G401 (cell line): ENCODE results near the gene UFD1. TPM values are rescaled to one million over a fixed set of nuclear protein-coding genes. Genes with fewer than 3 reads are reported as not detected.
A peak's percentile ranks its signal among the peaks of the same experiment; 100 is the strongest.

Experiments used
- DNase-seq: peaks from one replicate; pipeline ENCODE4 v3.0.0-alpha.2; 2015; ENCODE audit warnings: low spot score
- in situ Hi-C: cut with HindIII; loops from 2 replicates; pipeline ENCODE4 v1.10.0; 2016; ENCODE audit warnings: low sequenced_read_pairs, mixed read lengths
- total RNA-seq: library from RNA; depleted of rRNA; stranded (reverse); fragments of >200 nt; shearing (Covaris generic); gene quantifications from 2 replicates; pipeline ENCODE4 v1.2.3, GENCODE V29; 2014

Gene UFD1
- total RNA-seq, 1 experiment from 2014 or later, result 74.1 TPM

- no peak for DNase-seq
- in situ Hi-C loops, result no loop called here
Measured at GRCh38 chr22:19478045-19478900, 720 bp downstream of the UFD1 start.

GRCh38 chr22:19477321-19478044 is 1.5 kb downstream of the UFD1 start:
- in situ Hi-C loops, result no loop called here
- no peak for DNase-seq

GRCh38 chr22:19476023-19476422 is 3.0 kb downstream of the UFD1 start:
- no peak for DNase-seq
- in situ Hi-C loops, result no loop called here

- in situ Hi-C loops, result no loop called here
- no peak for DNase-seq
Measured at GRCh38 chr22:19473578-19473977, 5.4 kb downstream of the UFD1 start.

- in situ Hi-C loops, result no loop called here
- no peak for DNase-seq
Measured at GRCh38 chr22:19472233-19472632, 6.8 kb downstream of the UFD1 start.

- in situ Hi-C loops, result no loop called here
Measured at GRCh38 chr22:19471572-19471971, 7.4 kb downstream of the UFD1 start.

GRCh38 chr22:19470010-19470409 is 9.0 kb downstream of the UFD1 start:
- no peak for DNase-seq
- in situ Hi-C loops, result no loop called here

More at GRCh38 chr22:19471572-19471971, 7.4 kb downstream of the UFD1 start:
- no peak for DNase-seq

- in situ Hi-C loops, result no loop called here
- DNase-seq, result peak; percentile 95
Measured at GRCh38 chr22:19469421-19469820, 9.6 kb downstream of the UFD1 start.

- in situ Hi-C loops, result no loop called here
Measured at GRCh38 chr22:19467912-19468311, 11.1 kb downstream of the UFD1 start.

GRCh38 chr22:19466848-19467752 is 11.9 kb downstream of the UFD1 start:
- in situ Hi-C loops, result no loop called here
- no peak for DNase-seq

More at GRCh38 chr22:19467912-19468311, 11.1 kb downstream of the UFD1 start:
- DNase-seq, result no peak

- in situ Hi-C loops, result no loop called here
- DNase-seq, result peak; percentile 76
Measured at GRCh38 chr22:19466126-19466716, 12.8 kb downstream of the UFD1 start.

GRCh38 chr22:19464975-19465374 is 14.0 kb downstream of the UFD1 start:
- in situ Hi-C loops, result no loop called here
- DNase-seq, result no peak

GRCh38 chr22:19464546-19464945 is 14.4 kb downstream of the UFD1 start:
- in situ Hi-C loops, result no loop called here
- DNase-seq, result no peak

- DNase-seq, result no peak
- in situ Hi-C loops, result no loop called here
Measured at GRCh38 chr22:19463491-19464469, 15.2 kb downstream of the UFD1 start.

GRCh38 chr22:19463008-19463407 is 16.0 kb downstream of the UFD1 start:
- no peak for DNase-seq
- in situ Hi-C loops, result no loop called here

- in situ Hi-C loops, result no loop called here
Measured at GRCh38 chr22:19461506-19461905, 17.5 kb downstream of the UFD1 start.

GRCh38 chr22:19460036-19460435 is 19.0 kb downstream of the UFD1 start:
- no peak for DNase-seq
- in situ Hi-C loops, result no loop called here

More at GRCh38 chr22:19461506-19461905, 17.5 kb downstream of the UFD1 start:
- DNase-seq, result no peak
